ENCODE measurements around the gene SPNS2. TPM values are rescaled to one million over a fixed set of nuclear protein-coding genes. Genes with fewer than 3 reads are reported as not detected.

The SPNS2 gene
- total RNA-seq (under 1 TPM; 0.33 to 0.53 TPM), total RNA-seq (0 to 1.5 (median 0.36) reads per million in 172 experiments)
- polyA plus RNA-seq (2013, experiment 1 of 2), result 0.81 TPM
- 1.1 TPM for polyA plus RNA-seq (2013, experiment 2 of 2)

- peaks cover 36% of the 10 kb centered on the region for H3K27me3 Mint-ChIP-seq
- CTCF ChIA-PET, result no interaction called here
- Histone ChIP-seq H3K4me3 (ENCODE audit: low read length) (peak within 1 kb of the TSS; percentile 45), H3K27ac (ENCODE audit: low read depth in 1 of 2, low read length in 2 of 2) (no peak within 1 kb of the TSS), H3K9me3 (ENCODE audit: control insufficient read depth in 1 of 2, insufficient read depth in 1 of 2, low read length in 2 of 2) (peaks cover 0 to 4% of the 10 kb centered on the region in 2 experiments), H3K27me3 (ENCODE audit: control insufficient read depth in 1 of 2, insufficient read depth in 2 of 2, low read length in 2 of 2) (peaks cover 32 to 36% of the 10 kb centered on the region in 2 experiments), H3K36me3 (ENCODE audit: insufficient read depth, low read length) (no peaks in the 10 kb centered on the region), H3K4me1 (ENCODE audit: insufficient read depth, low read length) (peaks cover 33% of the 10 kb centered on the region)
- no peak within 1 kb of the TSS for H3K27ac Mint-ChIP-seq
- peak within 1 kb of the TSS; percentile 83 for H3K4me3 Mint-ChIP-seq
- no peaks in the 10 kb centered on the region for H3K9me3 Mint-ChIP-seq
- POLR2A ChIA-PET, result interaction anchor here (0.9 to 2.9 kb wide), 5 partner anchors 11 to 56 kb away, joined by 3 to 21 read pairs (median 3); partner anchors contain the start of gene MYBBP1A
- H3K4me1 Mint-ChIP-seq (ENCODE audit: low read depth), result peaks cover 30% of the 10 kb centered on the region
- no peaks in the 10 kb centered on the region for H3K36me3 Mint-ChIP-seq (ENCODE audit: low read depth)
- peak; percentile 93 for ATAC-seq (ENCODE audit: poor library complexity)
- intact Hi-C loops (cut with DNase I, micrococcal nuclease), result no loop called here
- TF ChIP-seq CTCF (IDR thresholded peaks at IDR 0.05), result no peak
- peak; percentile 24 to 84 (median 54) for DNase-seq
These were observed at the start of gene SPNS2 for GRCh38 chr17:4498461-4499397. Gene SPNS2 (plus strand): TSS chr17:4498881. CDS start chr17:4499048, 167 bp downstream.

GRCh38 chr17:4449736-4450135, 48.9 kb upstream of the SPNS2 start:
- no peak overlapping the region for H3K4me3 ChIP-seq (ENCODE audit: low read length)
- H3K4me1 ChIP-seq (ENCODE audit: insufficient read depth, low read length), result peaks cover 5% of the 10 kb centered on the region
- Mint-ChIP-seq H3K4me3 (no peak overlapping the region), H3K9me3 (no peaks in the 10 kb centered on the region), H3K27me3 (no peaks in the 10 kb centered on the region), H3K27ac (no peak overlapping the region), H3K4me1 (ENCODE audit: low read depth) (no peaks in the 10 kb centered on the region), H3K36me3 (ENCODE audit: low read depth) (no peaks in the 10 kb centered on the region)
- ChIA-PET POLR2A (no interaction called here), CTCF (no interaction called here)
- H3K27ac ChIP-seq (ENCODE audit: low read depth in 1 of 2, low read length in 2 of 2), result no peak overlapping the region
- no peaks in the 10 kb centered on the region for H3K9me3 ChIP-seq (ENCODE audit: control insufficient read depth in 1 of 2, insufficient read depth in 1 of 2, low read length in 2 of 2)
- DNase-seq (no peak), ATAC-seq (ENCODE audit: poor library complexity) (no peak)
- TF ChIP-seq CTCF (IDR thresholded peaks at IDR 0.05), result no peak
- no peaks in the 10 kb centered on the region for H3K36me3 ChIP-seq (ENCODE audit: insufficient read depth, low read length)
- H3K27me3 ChIP-seq (ENCODE audit: control insufficient read depth in 1 of 2, insufficient read depth in 2 of 2, low read length in 2 of 2), result no peaks in the 10 kb centered on the region
- intact Hi-C loops (cut with DNase I, micrococcal nuclease), result no loop called here

- POLR2A ChIA-PET, result no interaction called here
- H3K9me3 ChIP-seq (ENCODE audit: control insufficient read depth in 1 of 2, insufficient read depth in 1 of 2, low read length in 2 of 2), result no peaks in the 10 kb centered on the region
- H3K9me3 Mint-ChIP-seq, result no peaks in the 10 kb centered on the region
- no peaks in the 10 kb centered on the region for H3K27me3 ChIP-seq (ENCODE audit: control insufficient read depth in 1 of 2, insufficient read depth in 2 of 2, low read length in 2 of 2)
- no peaks in the 10 kb centered on the region for H3K36me3 Mint-ChIP-seq (ENCODE audit: low read depth)
- no peak for TF ChIP-seq CTCF (IDR thresholded peaks at IDR 0.05)
- H3K4me3 Mint-ChIP-seq, result no peak overlapping the region
- DNase-seq, result no peak
- no peaks in the 10 kb centered on the region for H3K4me1 Mint-ChIP-seq (ENCODE audit: low read depth)
- intact Hi-C loops (cut with DNase I, micrococcal nuclease), result no loop called here
- no peaks in the 10 kb centered on the region for H3K36me3 ChIP-seq (ENCODE audit: insufficient read depth, low read length)
- no peak for ATAC-seq (ENCODE audit: poor library complexity)
- peaks cover 5% of the 10 kb centered on the region for H3K4me1 ChIP-seq (ENCODE audit: insufficient read depth, low read length)
- H3K27ac Mint-ChIP-seq, result no peak overlapping the region
- no peaks in the 10 kb centered on the region for H3K27me3 Mint-ChIP-seq
- CTCF ChIA-PET, result no interaction called here
- H3K27ac ChIP-seq (ENCODE audit: low read depth in 1 of 2, low read length in 2 of 2), result no peak overlapping the region
- no peak overlapping the region for H3K4me3 ChIP-seq (ENCODE audit: low read length)
These were observed 47.9 kb upstream of the SPNS2 start for GRCh38 chr17:4450710-4451316.

All from CD4-positive, alpha-beta T cell (primary cell).